Natural killer cell treated with Interleukin-12 subunit alpha and Interleukin-12 subunit beta and Interleukin-15 and Interleukin-18, amount 100 ng/mL, for 72 hours (primary cell): ENCODE results near the gene GATD1. TPM values are rescaled to one million over a fixed set of nuclear protein-coding genes. Genes with fewer than 3 reads are reported as not detected.
A peak's percentile ranks its signal among the peaks of the same experiment; 100 is the strongest.
"Not testable (repeated sequence)": the region's sequence is repeated elsewhere in the genome, so short reads cannot be mapped to it uniquely, and the experiment has no call there.

Source experiments
- ATAC-seq, 2 donors: fragments of 150-1000 bp; cut with Tn5 transposase in 1 of 2; sonication (Bioruptor Pico), chemical (Tn5 transposase) in 1 of 2; 2 replicates each; pipeline ENCODE4 v1.10.0; 2021
- DNase-seq: peaks from one replicate; pipeline ENCODE4 v3.0.0; 2022; ENCODE audit warnings: low spot score
- H3K27ac Mint-ChIP-seq, 2 donors: 1 replicate in 1 of 2; 2 replicates in 1 of 2; pipeline ENCODE4 v1.8.0; 2022; ENCODE audit warnings: mixed read lengths in 2 of 2, mild to moderate bottlenecking in 1 of 2, moderate library complexity in 1 of 2
- H3K27me3 Mint-ChIP-seq, 2 donors: 1 replicate in 1 of 2; 2 replicates in 1 of 2; pipeline ENCODE4 v1.8.0; 2022; ENCODE audit warnings: mixed read lengths in 2 of 2
- H3K36me3 Mint-ChIP-seq: one replicate; pipeline ENCODE4 v1.8.0; 2022; ENCODE audit warnings: mixed read lengths
- H3K4me1 Mint-ChIP-seq, 2 donors: 1 replicate in 1 of 2; 2 replicates in 1 of 2; pipeline ENCODE4 v1.8.0; 2022; ENCODE audit warnings: low read depth in 2 of 2, mixed read lengths in 2 of 2, mild to moderate bottlenecking in 1 of 2
- H3K4me3 Mint-ChIP-seq: one replicate; pipeline ENCODE4 v1.8.0; 2022; ENCODE audit warnings: mixed read lengths
- H3K9me3 Mint-ChIP-seq: 2 replicates; pipeline ENCODE4 v1.8.0; 2022; ENCODE audit warnings: mixed read lengths
- total RNA-seq, 2 donors: library from RNA; stranded (reverse); gene quantifications; one replicate each; pipeline ENCODE4 v1.2.3, GENCODE V29; 2022

GATD1 gene
- total RNA-seq, 2 donors from 2014 or later: 42.2 to 99.7 TPM

GRCh38 chr11:763073-763463, 14.2 kb downstream of the GATD1 start:
- Mint-ChIP-seq H3K9me3 (no peaks in the 10 kb centered on the region), H3K4me1 (no peaks in the 10 kb centered on the region), H3K27ac (no peak overlapping the region), H3K27me3 (no peaks in the 10 kb centered on the region), H3K36me3 (no peaks in the 10 kb centered on the region), H3K4me3 (no peak overlapping the region)
- no peak for DNase-seq
- no peak for ATAC-seq

DNA sequence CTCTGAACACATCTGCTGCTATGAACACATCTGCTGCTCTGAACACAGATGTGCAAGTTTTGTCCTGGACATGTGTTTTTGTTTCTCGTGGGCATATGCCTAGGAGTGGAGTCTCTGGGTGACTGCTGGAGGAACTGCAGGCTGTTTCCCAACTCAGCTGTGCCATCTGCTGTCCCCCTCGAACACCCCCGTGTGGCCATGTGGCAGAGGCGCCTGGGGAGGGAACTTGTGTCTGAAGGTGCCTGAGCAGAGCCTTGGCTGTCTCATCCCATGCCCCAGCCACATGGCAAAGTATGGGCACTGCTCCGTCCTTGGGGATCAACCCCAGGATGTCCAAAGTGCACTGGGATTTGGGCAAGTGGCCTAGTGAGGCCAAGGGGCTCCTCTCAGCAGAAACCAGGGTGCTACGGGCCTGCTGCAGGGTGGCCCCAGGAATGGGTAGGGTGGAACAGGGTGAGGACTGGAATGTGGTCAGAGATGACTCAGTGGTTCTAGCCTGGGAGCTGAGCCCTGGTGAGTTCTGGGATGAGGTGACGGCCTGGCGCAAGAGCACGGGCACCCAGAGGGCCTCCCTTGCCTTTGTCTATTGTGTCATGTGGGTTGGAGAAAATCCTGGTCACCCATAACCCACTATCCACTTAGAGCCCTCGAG, 14.7 kb downstream of the GATD1 start:
- no peaks in the 10 kb centered on the region for H3K4me1 Mint-ChIP-seq
- ATAC-seq (no peak), DNase-seq (peak; percentile 45)
- no peaks in the 10 kb centered on the region for H3K27me3 Mint-ChIP-seq
- H3K27ac Mint-ChIP-seq: no peak overlapping the region
- H3K36me3 Mint-ChIP-seq: no peaks in the 10 kb centered on the region
- no peak overlapping the region for H3K4me3 Mint-ChIP-seq
- H3K9me3 Mint-ChIP-seq: no peaks in the 10 kb centered on the region

- no peaks in the 10 kb centered on the region for H3K9me3 Mint-ChIP-seq
- H3K27ac Mint-ChIP-seq: no peak overlapping the region
- H3K4me1 Mint-ChIP-seq: no peaks in the 10 kb centered on the region
- no peaks in the 10 kb centered on the region for H3K27me3 Mint-ChIP-seq
- DNase-seq: no peak
- no peak overlapping the region for H3K4me3 Mint-ChIP-seq
- no peaks in the 10 kb centered on the region for H3K36me3 Mint-ChIP-seq
- no peak for ATAC-seq
Observed at GRCh38 chr11:761526-762108, 15.7 kb downstream of the GATD1 start.

DNA sequence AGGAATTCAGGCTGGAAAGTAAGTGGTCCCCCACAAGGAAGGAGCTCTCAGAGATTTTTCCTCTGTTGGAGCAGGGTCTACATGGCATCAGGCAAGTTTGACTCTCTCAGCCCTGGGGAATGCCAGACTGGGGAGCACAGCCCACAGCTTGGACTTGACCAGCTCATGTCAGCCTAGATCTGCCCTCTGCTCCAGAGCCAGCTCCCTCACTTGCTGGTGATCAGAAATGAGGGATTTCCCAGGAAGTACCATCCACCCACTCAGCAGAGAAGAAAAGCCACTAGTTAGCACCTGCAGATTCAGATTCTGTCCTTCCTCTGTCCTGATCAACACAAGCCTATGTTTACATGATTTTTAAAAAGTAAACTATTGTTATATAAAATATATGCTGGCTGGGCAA, 17.1 kb downstream of the GATD1 start:
- ATAC-seq (no peak), DNase-seq (no peak)
- Mint-ChIP-seq H3K4me3 (no peak overlapping the region), H3K9me3 (no peaks in the 10 kb centered on the region), H3K27me3 (no peaks in the 10 kb centered on the region), H3K27ac (no peak overlapping the region), H3K36me3 (no peaks in the 10 kb centered on the region), H3K4me1 (peaks cover 0 to 2% of the 10 kb centered on the region in 2 donors)

DNA sequence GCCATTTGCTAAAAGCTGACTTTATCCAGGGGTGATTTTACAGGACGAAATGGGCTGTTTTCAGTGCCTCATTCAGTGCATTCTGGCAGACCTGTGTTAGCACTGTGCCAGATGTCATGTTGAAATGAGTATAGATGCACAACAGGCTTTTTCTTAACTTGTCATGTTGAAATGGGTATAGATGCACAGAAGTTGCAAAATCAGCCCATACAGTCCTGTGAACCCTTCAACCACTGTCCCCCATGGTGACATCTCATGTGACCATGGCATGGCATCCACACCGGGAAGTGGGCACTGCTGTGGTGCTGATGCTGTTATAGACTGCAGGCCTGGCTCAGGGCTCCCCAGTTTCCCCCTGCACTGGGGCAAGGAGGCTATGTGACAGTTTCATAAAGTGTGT, 27.6 kb downstream of the GATD1 start:
- Mint-ChIP-seq H3K4me3 (peak overlapping the region; percentile 59), H3K27me3 (no peaks in the 10 kb centered on the region), H3K9me3 (no peaks in the 10 kb centered on the region), H3K4me1 (peaks cover 0 to 8% of the 10 kb centered on the region in 2 donors), H3K27ac (peak overlapping the region; percentile 37 to 58), H3K36me3 (no peaks in the 10 kb centered on the region)
- DNase-seq (no peak), ATAC-seq (no peak)

DNA sequence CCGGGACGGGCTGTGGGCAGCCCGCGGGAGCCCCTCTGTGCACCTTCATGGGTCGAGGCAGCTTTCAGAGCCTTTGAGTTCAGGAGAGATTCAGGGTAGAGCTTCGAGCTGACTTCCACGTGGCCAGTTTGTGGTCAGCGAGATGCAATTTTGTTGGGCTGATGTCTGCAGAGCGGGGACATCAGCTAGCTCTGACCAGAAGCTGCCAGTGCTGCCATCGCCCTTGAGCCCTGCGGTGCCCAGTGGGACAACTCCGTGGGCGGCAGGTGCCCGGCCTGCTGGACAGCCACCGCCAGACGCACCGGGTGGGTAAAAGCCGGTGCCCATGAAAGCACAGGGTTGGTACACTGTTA, 29.3 kb downstream of the GATD1 start:
- H3K36me3 Mint-ChIP-seq: no peaks in the 10 kb centered on the region
- H3K9me3 Mint-ChIP-seq: no peaks in the 10 kb centered on the region
- peak in 1 of 2 donors; percentile 12 for ATAC-seq

DNA sequence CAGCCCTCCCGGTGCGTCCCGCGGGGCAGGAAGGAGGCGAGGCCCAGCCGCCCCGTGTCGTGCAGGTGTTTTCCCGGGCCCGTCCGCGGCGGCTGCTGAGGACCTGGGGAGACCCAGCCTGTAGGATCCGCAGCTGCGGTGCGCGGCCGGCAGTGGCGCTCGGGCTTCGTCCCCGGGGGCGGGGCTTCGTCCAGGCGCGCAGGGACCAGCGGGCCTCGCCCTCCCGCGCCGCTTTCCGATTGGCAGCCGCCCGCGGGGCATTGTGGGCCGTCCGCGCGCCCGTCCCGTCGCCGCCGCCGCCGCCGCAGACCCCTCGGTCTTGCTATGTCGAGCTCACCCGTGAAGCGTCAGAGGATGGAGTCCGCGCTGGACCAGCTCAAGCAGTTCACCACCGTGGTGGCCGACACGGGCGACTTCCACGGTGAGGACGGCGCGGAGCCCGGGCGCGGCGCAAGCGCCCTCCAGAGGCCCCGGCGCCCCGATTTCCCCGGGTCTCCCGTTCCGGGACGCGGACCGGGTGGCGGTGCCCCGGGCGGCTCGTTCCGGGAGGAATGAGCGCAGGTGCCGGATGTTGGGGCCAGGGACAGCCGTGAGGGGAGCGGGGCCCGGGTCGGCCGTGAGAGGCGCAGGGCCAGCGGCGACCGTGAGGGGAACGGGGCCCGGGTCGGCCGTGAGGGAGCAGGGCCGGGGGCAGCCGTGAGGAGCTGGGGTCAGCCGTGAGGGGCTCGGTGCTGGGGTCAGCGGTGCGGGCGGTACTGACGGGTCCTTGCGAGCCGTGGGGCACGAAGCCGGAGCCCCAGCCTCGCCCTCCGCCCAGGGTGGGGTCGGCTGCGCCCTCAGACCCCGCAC, 29.9 kb downstream of the GATD1 start, which contains the start of gene TALDO1:
TSS of gene TALDO1 (plus strand) at position 307 of the 849 bp plus-strand sequence. CDS start at position 325, 18 bp downstream.
- peak within 1 kb of the TSS; percentile 90 for H3K4me3 Mint-ChIP-seq

More for the DNA sequence above, 29.3 kb downstream of the GATD1 start:
- DNase-seq: no peak
- Mint-ChIP-seq H3K4me3 (peak overlapping the region; percentile 90), H3K27me3 (no peaks in the 10 kb centered on the region), H3K4me1 (peaks cover 0 to 8% of the 10 kb centered on the region in 2 donors), H3K27ac (peak overlapping the region; percentile 71 to 76)

GRCh38 chr11:746289-747157, 30.8 kb downstream of the GATD1 start:
- Mint-ChIP-seq H3K9me3 (no peaks in the 10 kb centered on the region), H3K4me3 (peak overlapping the region; percentile 83), H3K27me3 (no peaks in the 10 kb centered on the region), H3K27ac (peak overlapping the region in 1 of 2 donors; percentile 33), H3K36me3 (no peaks in the 10 kb centered on the region), H3K4me1 (peaks cover 0 to 8% of the 10 kb centered on the region in 2 donors)
- DNase-seq: no peak
- ATAC-seq: peak in 1 of 2 donors; percentile 58

More for the DNA sequence above, 29.9 kb downstream of the GATD1 start, which contains the start of gene TALDO1:
- peak within 1 kb of the TSS; percentile 71 to 76 for H3K27ac Mint-ChIP-seq
- ATAC-seq: peak; percentile 96 to 98
- H3K36me3 Mint-ChIP-seq: no peaks in the 10 kb centered on the region
- no peaks in the 10 kb centered on the region for H3K9me3 Mint-ChIP-seq
- H3K27me3 Mint-ChIP-seq: no peaks in the 10 kb centered on the region
- H3K4me1 Mint-ChIP-seq: peaks cover 0 to 8% of the 10 kb centered on the region in 2 donors
- DNase-seq: peak; percentile 95

GRCh38 chr11:745428-745827, 31.9 kb downstream of the GATD1 start:
- Mint-ChIP-seq H3K9me3 (no peaks in the 10 kb centered on the region), H3K27me3 (no peaks in the 10 kb centered on the region), H3K4me1 (peaks cover 0 to 8% of the 10 kb centered on the region in 2 donors), H3K27ac (no peak overlapping the region), H3K4me3 (no peak overlapping the region), H3K36me3 (no peaks in the 10 kb centered on the region)
- DNase-seq (no peak), ATAC-seq (no peak)

DNA sequence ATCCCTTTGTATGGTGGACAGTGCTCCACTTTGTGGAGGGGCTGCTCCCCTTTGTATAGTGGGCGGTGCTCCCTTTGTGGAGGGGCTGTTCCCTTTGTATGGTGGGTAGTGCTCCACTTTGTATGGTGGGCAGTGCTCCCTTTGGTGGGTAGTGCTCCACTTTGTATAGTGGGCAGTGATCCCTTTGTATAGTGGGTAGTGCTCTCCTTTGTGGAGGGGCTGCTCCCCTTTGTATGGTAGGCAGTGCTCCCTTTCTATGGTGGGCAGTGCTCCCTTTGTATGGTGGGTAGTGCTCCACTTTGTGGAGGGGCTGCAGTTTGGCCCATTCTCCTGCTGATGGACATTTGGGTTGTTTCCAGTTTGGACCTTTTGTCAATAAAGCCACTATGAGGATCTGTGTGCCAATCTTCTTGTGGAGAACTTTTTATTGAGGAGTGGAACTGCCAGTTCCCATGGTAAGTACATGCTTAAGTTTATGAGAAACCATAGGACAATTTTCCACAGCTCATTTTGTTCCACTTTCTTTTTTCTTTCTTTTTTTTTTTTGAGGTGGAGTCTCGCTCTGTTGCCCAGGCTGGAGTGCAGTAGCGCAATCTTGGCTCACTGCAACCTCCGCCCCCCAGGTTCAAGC, 34.6 kb downstream of the GATD1 start:
- ATAC-seq (no peak), DNase-seq (no peak)
- H3K4me1 Mint-ChIP-seq: peaks cover 0 to 4% of the 10 kb centered on the region in 2 donors
- H3K9me3 Mint-ChIP-seq: no peaks in the 10 kb centered on the region
- no peak overlapping the region for H3K4me3 Mint-ChIP-seq
- no peaks in the 10 kb centered on the region for H3K36me3 Mint-ChIP-seq
- H3K27me3 Mint-ChIP-seq: no peaks in the 10 kb centered on the region
- no peak overlapping the region for H3K27ac Mint-ChIP-seq

- H3K9me3 Mint-ChIP-seq: no peaks in the 10 kb centered on the region
Observed at GRCh38 chr11:742156-742546, 35.1 kb downstream of the GATD1 start.

DNA sequence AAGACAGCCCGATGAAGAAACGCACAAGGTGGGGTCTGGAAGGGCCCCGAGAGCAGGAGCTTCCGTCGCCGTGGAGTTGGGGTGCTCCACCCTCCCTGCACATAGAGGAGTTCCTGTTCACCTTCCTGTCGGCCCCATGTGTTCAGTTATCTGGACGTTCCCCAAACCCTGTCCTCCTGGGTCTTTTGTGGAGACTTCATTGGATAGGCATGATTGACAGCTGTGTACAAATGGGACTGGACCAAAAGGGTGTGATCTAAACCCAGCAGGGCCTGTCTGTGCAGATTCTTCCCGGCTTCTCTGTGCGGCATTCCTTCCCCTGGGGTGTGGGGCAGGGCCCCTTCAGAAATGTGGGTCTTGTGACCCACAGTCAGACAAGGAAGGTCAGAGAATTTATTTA, 39.4 kb downstream of the GATD1 start:
- H3K9me3 Mint-ChIP-seq, H3K27ac Mint-ChIP-seq, H3K4me1 Mint-ChIP-seq, ATAC-seq, H3K36me3 Mint-ChIP-seq, H3K4me3 Mint-ChIP-seq, H3K27me3 Mint-ChIP-seq, DNase-seq: not testable (repeated sequence)

More at GRCh38 chr11:742156-742546, 35.1 kb downstream of the GATD1 start:
- ATAC-seq (no peak), DNase-seq (no peak)
- no peak overlapping the region for H3K4me3 Mint-ChIP-seq
- H3K27me3 Mint-ChIP-seq: no peaks in the 10 kb centered on the region
- no peaks in the 10 kb centered on the region for H3K36me3 Mint-ChIP-seq
- H3K4me1 Mint-ChIP-seq: peaks cover 0 to 4% of the 10 kb centered on the region in 2 donors
- H3K27ac Mint-ChIP-seq: no peak overlapping the region

DNA sequence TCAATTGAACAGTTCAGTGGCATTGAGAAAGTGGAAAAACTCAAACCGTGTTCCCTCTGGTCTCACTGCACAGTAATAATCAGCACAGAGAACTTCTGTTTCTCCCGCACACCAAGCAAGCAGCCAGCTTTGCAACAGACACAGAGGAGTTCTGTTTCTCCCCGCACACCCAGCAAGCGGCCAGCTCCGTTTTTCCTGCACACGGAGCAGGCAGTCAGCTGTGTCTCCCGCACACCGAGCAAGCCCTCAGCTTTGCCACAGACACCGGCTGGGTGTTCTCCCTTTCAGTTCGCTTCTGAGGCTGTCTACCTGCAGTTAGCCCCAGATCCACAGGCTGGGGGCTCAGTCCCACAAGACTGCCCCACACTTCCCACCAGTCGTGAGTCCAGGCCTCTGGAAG, 39.9 kb downstream of the GATD1 start:
- no peaks in the 10 kb centered on the region for H3K9me3 Mint-ChIP-seq

More for the DNA sequence above, 39.9 kb downstream of the GATD1 start:
- DNase-seq: no peak
- no peak overlapping the region for H3K4me3 Mint-ChIP-seq
- H3K4me1 Mint-ChIP-seq: no peaks in the 10 kb centered on the region
- no peaks in the 10 kb centered on the region for H3K36me3 Mint-ChIP-seq
- ATAC-seq: no peak
- H3K27me3 Mint-ChIP-seq: peaks cover 0 to 3% of the 10 kb centered on the region in 2 donors
- H3K27ac Mint-ChIP-seq: no peak overlapping the region
